Stimulated activated CD4-positive, alpha-beta T cell treated with anti-CD3 and anti-CD28 coated beads, Interleukin-1b, Interleukin-23, amount 100 ng/mL, for 48 hours (primary cell): ENCODE results near the gene CELSR1.
"Not testable (repeated sequence)": the region's sequence is repeated elsewhere in the genome, so short reads cannot be mapped to it uniquely, and the experiment has no call there.

Experiments
- DNase-seq: peaks from one replicate; pipeline ENCODE4 v3.0.0-alpha.2; 2020

Gene CELSR1

DNA sequence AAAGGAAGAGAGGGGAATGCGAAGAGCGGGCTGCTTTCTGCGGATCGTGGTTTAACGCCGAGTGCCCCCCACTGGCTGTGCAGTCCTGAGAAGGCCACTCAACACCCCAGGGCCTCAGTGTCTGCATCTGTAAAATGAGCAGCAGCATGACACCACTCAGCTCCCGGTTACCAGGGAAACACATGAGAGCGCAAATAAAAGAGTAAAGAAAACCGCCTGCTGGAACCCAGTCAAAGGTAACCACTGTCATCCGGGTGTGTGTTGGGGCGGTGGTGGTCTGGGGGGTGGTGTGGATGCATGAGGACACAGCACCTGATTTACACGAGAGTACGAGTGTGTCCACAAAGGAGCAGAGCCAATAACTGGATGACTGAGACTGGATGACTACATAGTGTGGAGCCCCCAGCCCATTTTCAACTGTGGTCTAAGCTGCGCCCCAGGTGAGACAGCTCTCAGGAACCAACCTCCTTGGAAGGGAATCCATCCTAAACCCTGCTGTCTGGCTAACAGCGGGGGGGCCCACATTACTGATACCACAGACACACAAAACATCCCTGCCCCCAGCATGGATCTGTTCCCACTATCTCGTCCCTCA lies 5.7 kb downstream of the CELSR1 start:
- no peak for DNase-seq

DNA sequence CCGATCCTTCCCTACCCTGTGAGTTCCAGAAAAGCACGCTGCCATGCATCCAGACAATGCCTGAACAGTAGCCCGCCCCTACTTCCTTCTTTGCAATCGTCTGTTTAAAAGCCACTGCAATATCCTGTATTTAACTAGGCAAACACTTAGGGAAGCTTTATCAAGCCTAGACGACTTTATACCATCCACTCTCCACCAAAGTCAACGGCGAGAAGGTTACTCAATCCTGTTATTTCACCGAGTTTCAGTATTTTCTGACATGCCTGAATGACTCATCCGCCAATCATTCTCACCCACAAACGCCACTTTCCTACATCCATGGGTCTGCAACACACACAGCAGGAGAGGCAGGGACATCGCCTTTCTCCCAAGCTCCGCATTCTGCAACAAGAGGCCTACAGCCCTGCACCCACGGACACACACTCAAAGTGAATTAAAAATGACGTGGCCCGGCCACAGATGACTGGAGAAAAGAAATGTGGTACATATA lies 9.3 kb downstream of the CELSR1 start:
- DNase-seq: no peak

DNA sequence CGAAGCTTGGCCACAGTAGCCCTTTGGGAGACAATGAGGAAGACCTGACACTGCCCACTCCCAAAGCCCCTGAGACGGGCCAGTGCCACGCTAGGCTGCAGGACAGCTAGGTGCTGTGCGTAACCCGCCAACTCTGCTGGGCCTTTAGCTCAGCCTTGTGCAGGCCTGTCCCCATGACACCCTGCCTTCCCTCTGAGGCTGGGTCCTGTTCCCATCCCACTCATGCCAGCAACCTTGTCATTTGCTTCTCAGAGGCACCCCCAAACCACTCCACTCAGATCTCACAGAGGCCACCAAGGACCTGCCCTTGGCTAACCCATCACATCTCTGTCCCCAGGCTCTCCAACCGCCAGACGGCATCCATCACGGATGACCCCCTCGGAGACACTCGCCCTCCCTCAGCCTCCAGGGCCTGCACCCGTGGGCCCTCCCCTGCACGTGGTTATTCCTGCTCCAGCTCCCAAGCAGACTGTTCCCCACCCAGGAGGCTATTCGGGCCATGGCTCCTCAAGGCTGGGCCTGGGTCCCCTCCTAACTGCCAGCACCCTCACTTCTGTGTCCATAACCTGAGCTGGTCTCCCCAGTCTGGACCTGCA lies 11.1 kb downstream of the CELSR1 start:
- no peak for DNase-seq

DNA sequence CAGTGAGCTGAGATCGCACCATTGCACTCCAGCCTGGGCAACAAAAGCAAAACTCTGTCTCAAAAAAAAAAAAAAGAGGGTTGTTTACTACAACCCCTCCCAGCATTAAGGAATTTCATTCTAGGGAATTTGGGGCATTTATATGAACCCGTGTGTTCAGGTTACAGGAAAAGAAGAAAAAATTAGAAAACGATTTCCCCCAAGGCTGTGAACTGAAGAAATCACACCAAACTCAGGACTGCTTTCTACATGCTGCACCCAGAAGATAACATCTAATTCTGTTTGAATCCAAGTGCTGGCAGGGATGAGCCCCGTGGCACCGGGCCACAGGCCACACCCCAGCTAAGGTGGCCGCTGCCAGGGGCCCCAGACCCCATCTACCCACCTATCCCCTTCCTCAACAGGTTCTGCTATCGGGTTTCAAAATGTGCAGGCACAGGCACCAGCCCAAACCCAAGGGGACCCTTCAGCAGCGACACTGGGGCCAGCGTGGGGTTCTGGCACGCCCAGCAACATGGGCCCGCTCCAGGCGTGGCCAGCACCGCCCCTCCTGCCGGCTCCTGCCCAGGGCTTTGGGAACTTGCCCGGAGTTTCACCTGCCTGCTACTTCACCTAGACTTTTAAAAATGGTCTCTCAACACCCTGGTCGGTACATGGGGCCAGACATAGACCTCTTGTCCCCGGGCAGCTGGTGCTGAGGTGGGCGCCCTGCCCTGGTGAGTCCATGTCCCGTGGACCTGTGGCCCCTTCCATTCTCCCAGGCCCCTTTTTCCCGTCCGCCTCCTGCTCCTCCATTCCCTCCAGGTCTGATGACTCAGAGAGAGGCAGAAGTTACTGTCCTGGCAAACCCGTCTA lies 11.8 kb downstream of the CELSR1 start:
- DNase-seq: no peak

DNA sequence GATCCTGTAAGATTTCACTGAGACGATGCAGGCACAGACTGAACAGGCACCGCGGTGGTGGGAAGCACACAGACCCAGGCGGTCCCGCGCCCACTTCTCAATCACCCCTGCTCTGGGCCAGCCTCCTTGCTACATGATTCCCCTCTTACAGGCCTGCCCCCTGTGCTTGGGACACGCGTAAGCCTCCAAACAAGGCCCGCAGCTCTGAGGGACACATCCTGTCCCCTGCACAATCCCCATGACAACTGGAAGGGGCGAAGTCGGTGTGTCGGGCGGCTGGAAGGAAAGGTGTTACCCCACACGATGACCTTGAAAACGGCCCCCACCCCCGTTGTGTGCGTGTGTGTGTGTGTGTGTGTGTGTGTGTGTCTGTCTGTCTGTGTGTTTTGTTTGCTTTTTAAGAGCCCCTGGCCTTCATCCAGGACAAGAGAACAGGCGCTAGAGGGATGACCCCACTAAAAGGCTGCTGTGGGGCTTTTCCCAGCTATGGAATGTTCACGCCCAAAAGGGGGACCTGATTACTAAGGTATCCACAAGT lies 13.1 kb downstream of the CELSR1 start:
- DNase-seq: no peak

DNA sequence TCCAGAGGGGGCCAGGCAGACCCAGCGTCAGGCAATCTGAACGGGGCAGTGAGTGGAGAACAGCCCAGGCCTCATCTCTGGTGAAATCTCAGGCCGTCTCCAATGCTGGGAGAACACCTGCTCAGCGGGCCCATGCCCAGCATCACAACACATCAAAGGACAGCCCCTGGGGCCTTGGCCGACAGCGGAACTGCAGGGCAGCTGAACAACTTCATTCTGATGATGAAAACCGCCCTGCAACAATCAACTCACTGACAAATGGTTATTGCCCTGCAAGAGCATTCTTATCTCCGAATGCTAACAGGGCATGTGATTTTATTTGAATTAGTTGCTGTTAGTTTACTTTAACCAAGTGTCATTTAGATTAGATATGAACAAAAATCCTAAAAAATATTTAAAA lies 14.6 kb downstream of the CELSR1 start:
- DNase-seq: no peak

DNA sequence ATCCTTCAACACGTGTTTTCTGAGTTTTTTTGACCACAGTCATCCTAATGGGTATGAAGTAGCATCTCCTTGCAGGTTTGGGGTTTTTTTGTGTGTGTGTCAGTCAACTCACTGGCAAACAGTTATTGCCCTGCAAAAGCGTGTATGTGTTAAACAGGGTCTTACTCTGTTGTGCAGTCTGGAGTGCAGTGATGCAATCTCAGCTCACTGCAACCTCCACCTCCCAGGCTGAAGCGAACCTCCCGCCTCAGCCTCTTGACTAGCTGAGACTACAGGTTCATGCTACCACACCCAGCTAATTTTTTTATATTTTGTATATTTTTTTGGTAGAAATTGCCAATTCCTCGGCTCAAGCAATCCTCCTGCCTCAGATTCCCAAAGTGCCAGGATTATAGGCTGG lies 15.4 kb downstream of the CELSR1 start:
- DNase-seq: no peak

DNA sequence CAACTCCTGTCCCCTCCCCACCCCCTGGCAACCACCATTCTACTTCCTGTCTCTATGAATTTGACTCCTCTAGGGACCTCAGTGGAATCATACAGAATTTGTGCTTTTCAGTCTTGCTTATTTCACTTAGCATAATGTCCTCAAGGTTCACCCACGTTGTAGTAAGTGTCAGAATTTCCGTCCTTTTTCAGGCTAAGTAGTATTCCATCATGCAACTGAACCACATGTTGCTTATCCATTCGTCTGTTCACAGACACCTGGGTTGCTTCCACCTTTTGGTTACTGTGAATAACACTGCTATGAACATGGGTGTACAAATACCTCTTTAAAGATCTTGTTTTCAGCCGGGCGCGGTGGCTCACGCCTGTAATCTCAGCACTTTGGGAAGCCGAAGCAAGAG lies 16.5 kb downstream of the CELSR1 start:
- no peak for DNase-seq

DNA sequence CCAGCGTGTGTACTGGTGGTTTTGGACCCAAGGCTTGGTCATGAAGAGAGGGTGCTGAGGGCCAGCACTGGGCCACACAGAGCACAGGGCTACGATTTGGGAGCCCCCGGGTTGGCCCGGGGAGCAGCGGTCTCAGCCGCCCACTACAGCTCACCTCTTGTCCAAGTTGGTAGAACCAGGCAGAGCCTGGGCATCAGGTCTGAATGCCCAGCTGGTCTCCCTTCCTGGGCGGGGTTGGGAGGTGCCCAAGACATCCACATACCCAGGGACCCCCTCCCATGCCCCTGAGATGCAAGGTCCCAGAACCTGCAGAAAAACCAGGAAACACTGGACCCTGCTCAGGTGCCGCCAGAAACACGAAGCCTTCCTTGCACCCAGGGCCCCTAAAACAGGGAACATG lies 18.0 kb downstream of the CELSR1 start:
- DNase-seq: no peak

DNA sequence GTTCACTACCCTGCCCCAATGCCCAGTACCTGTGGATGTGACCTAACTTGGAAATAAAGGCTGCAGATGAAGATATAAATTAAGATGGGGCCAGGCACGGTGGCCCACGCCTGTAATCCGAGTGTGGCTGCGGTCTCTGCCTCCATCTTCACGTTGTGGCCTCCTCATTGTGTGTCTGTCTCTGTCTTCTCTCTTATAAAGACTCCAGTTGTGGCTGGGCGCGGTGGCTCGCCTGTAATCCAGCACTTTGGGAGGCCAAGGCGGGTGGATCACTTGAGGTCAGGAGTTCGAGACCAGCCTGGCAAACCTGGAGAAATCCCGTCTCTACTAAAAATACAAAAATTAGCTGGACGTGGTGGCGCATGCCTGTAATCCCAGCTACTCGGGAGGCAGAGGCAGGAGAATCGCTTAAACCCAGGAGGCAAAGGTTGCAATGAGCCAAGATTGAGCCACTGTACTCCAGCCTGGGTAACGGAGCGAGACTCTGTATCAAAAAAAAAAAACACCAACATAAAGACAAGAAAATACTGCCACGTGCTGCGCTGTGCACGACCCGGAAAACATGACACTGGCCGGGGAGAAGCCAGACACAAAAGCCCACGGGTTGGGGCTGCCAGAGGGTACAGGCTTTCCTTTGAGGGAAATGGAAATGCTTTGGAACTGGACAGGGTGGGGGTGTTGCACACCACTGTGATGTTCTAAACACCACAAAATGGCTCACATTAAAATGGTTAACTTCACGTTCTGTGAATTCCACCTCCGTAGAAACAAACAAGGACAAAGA lies 18.7 kb downstream of the CELSR1 start:
- DNase-seq: no peak

DNA sequence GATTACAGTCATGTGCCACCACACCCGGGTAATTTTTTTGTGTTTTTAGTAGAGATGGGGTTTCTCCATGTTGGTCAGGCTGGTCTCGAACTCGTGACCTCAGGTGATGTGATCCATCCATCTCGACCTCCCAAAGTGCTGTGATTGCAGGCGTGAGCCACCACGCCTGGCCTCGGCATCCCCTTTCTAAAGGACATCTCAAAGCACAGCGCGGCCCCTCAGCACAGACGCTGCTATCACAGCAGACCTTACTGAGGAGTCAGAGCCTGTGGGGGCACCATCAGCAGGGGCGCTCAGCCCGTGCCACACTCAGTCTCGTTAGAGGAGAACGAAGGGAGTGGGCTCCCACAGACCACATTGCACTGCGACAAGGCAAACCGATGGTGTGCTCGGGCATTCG lies 19.4 kb downstream of the CELSR1 start:
- DNase-seq: no peak

DNA sequence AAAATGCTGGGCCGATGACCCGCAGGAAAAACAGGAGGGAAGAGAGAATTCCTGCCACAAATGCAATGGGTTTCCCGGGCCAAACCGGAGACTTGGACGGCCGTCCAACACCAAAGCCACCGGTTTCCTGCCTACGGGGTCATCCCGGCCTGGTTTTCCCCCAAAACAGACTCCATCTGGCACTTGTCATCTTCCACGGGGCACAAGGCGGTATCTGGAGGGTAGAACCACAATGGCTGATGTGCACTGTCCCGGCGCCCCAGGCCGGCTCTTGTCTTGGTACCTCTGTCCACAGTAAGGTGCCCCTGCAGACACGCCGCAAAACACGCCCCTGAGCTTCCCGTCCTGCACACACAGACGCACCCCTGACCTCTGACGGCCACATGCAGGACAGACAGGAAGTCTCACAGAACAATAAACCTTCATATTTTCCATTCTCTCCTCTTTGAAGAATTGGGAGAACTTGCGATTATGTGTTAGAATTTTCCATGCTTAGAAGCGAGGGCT lies 20.1 kb downstream of the CELSR1 start:
- DNase-seq: no peak

DNA sequence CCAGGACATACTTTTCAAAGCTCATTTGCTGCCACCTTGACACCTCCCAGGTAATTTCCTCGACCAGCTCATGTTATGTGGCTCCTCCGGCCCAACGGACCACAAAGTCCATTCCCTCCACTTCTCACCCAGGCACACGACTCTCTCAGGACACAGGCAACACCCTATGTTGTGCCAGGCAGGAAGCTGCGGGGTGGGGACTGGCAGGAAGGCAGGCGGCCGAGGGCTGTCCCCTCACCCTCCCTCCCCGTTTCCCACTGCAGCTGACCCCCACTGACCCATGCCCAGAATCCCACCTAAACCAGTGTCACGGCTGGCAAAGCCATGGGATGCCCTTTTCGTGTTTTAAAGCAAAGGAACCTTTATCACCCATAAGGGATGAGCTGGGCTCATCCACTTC lies 20.8 kb downstream of the CELSR1 start:
- no peak for DNase-seq

DNA sequence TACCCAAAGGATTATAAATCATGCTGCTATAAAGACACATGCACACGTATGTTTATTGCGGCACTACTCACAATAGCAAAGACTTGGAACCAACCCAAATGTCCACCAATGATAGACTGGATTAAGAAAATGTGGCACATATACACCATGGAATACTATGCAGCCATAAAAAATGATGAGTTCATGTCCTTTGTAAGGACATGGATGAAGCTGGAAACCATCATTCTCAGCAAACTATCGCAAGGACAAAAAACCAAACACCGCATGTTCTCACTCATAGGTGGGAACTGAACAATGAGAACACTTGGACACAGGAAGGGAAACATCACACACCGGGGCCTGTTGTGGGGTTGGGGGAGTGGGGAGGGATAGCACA lies 21.3 kb downstream of the CELSR1 start:
- DNase-seq: not testable (repeated sequence)

DNA sequence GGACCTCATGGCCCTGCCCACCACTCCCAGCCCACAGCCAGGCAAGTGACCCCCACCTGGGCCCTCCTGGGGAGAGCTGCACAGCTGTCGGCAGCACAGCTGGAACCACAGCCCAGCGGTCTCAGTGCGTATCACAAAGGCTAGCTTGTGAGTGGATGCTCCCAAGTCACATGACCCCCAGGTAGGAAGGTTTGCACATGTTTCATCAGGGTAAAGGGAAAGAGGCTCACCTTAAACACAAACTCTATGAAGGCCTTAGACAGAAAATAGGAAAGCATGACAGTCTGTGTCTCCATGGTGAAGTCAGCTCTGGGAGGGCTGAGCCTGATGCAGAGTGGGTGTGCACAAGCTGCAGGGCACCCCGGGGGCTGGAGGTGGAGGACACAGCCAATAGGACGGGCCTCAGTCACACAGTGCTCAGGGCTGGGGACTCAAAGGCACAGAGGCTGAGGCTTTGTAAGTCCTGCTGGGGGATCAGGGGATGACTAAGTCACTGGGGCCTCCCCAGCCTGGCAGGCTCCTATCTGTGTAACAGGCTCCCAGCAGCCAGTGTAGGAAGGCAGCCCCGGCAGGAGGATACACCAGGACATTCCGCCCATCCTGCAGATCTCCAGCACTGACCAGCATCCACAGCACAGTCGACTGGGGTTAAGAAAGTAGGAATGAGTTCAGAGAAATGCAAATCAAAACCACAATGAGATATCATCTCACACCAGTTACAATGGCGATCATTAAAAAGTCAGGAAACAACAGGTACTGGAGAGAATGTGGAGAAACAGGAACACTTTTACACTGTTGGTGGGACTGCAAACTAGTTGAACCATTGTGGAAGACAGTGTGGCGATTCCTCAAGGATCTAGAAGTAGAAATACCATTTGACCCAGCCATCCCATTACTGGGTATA lies 22.0 kb downstream of the CELSR1 start:
- DNase-seq: no peak

DNA sequence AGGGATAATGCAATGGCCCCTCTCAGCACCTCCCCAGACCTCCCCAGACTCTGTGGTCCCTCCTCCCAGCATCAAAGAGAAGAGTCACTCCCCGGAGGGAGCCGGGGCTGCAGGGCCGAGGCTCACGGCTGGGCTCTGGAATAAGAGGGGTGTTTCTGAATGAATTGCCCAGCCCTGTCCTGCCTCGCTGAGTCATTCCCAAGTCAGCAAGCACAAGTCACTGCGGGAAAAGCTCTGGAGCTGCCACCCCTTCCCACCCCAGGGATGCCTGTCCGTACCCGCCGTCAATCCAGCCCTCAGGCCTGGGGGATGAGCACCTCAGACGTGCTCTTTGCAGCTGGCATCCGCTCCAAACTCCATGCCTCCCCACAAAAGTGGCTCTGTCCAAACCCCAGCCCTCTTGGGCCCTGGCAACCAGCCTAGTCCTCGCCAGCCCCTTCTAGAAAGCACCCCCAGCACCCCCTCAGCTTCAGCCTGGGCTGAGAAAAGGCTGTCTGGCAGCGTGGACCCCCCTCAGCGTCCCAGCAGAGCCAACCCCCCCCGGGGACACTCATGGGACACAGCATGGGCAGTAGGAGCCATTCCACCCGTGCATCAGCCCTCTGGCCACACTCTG lies 22.7 kb downstream of the CELSR1 start:
- no peak for DNase-seq

DNA sequence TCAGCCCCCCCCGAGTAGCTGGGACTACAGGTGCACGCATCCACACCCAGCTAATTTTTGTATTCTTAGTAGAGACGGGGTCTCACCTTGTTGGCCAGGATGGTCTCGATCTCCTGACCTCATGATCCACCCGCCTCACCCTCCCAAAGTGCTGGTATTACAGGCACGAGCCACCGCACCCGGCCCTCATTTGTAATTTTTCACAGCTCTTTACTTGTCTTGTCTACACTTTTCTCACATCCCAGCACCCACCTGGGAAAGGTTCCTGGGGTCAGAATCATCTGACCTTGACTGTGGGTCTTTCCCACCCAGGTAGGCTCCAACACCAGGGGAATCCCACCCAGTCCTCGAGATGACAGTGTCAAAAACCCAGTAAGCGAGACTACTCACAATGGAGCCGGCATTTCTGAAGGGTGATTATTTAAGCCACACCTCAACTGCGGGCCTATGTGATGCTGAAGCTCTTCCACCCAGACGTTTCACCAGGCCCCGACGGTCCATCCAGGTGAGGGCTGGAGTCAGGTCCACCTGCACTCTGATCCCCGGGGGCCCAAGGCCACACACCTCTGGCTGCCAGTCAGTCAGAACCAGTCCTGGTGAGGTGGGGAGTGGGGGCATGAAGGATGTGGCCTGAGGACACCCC lies 23.4 kb downstream of the CELSR1 start:
- no peak for DNase-seq

DNA sequence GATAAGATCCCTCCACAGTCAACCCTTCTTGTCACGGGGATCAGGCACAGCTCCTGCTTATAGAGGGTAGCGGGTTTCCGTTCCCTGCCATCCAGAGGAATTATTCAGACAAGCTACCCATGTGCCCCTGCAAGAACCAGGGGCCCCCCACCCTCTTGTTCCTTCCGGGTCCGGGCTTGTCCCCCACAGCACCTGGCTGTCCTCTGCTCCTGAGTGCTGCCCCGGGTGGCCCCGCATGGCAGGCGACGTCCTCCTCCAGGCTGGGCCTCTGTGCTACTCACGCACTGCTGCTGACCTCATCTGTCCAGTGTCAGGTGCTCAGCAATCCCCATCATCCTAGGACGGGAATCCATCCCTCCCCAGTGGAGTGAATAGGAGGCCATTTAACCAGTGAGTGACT lies 24.7 kb downstream of the CELSR1 start:
- DNase-seq: no peak

DNA sequence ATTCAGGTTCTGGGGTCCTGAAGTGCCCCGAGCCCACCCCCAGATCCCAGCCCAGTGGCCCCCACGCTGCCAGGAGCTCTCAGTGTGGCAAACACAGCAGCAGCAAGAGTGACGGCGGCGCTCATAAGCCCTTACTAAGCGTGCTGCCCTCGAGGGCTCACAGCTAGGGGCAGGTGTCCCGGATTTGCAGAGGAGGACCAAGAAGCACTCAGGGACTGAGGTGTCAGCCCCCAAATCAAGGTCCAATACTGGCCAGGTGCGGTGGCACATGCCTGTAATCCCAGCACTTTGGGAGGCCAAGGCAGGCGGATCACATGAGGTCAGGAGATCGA lies 25.4 kb downstream of the CELSR1 start:
- DNase-seq: no peak

DNA sequence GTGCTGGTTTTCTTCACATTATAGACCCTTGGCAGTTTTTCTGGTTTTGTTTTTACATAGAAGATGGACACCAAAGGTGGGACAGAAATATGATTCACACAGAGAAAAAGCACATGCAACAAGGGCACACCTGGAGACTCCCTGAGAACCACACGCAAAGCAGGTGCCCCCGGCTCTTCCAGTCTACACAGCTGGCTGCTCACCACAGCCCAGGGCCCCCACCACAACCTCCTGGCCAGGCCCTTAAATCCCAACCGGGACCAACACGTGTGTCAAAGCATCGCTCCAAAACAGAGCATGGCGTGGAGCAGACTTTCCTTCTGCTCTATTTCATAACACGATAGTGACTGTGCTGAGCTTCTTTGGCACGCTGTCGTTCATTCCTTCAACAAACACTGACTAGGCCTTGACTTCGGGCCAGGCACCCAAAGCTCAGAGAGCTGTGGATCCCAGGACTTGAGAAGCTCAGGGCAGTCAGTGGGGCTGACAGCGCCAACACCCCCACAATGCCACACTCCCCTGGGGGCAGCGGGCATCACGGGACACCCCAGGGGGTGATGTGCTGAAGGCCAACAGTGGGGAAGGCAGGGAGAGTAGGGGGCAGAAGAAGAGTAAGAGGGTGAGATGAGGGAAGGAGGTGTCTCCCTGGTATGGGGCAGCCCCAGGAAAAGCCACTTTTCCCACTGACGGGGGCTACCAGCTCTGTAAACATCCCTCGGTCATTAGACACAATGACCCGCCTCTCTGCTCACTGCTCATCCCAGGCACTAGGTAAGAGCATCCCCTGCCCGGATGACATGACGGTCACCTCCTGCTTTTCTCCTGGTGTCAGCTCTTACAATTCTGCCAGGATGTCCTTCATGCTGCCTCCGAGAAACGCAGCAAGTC lies 26.0 kb downstream of the CELSR1 start:
- DNase-seq: no peak
